Pancreas (tissue), 10 donors: ENCODE results near the gene EDRF1. TPM values are rescaled to one million over a fixed set of nuclear protein-coding genes. Genes with fewer than 3 reads are reported as not detected.

Source experiments
- ATAC-seq, 4 donors: fragments of 200-7000 bp; cut with Tn5 transposase; one replicate each; pipeline versions ENCODE4 v1.8.0 to v1.9.1; 2020; ENCODE audit warnings: mild to moderate bottlenecking in 4 of 4, moderate library complexity in 4 of 4
- DNase-seq, 6 donors: peaks; one replicate each; pipeline ENCODE4 v3.0.0-alpha.2; 2020
- FAIRE-seq: peaks from 2 replicates; lab custom pipeline; 2012; peaks lifted over from hg19 to GRCh38; lab: Jason Lieb, UNC
- H3K27ac ChIP-seq, 4 donors: fragments of 200-600 bp; sonication (generic); 1 replicate in 3 of 4; 2 replicates in 1 of 4; pipeline versions ENCODE4 v1.5.0 to v1.8.0; 2020
- H3K27me3 ChIP-seq, 4 donors: fragments of 200-600 bp; one replicate each; pipeline ENCODE4 v1.8.0; 2021
- H3K36me3 ChIP-seq, 3 donors: fragments of 200-600 bp; sonication (generic) in 1 of 3; one replicate each; pipeline versions ENCODE4 v1.5.0 to v1.8.0; 2020 to 2021
- H3K4me1 ChIP-seq, 3 donors: fragments of 200-600 bp; one replicate each; pipeline ENCODE4 v1.8.0; 2021
- H3K4me3 ChIP-seq, 4 donors: fragments of 200-600 bp; sonication (generic) in 2 of 4; one replicate each; pipeline versions ENCODE4 v1.5.0 to v1.8.0; 2020 to 2021
- H3K9me3 ChIP-seq, 4 donors: fragments of 200-600 bp; one replicate each; pipeline ENCODE4 v1.8.0; 2021
- WGBS, 2 donors: extraction: QIAGEN DNeasy Blood & Tissue Kit; methylation state at CpG; one replicate each; pipeline ENCODE4 v1.1.7; 2013; 5-methylcytosine and 5-hydroxymethylcytosine counted together
- intact Hi-C, 3 donors: fragments of 100-400 bp; cut with DNase I; formaldehyde crosslinking; loops; one replicate each; pipeline versions ENCODE4 v1.11.1 to v1.14.2; 2022
- polyA plus RNA-seq, 2 donors: library from polyadenylated mRNA; stranded (reverse); fragments of 200-250 nt; gene quantifications; one replicate each; pipeline ENCODE4 v1.2.3, GENCODE V29; 2013
- total RNA-seq, 6 donors: library from RNA; stranded (reverse); fragmentation: NEBNext Ultra II Directional in 4 of 6; extraction: Animal tissue kit (Norgen Biotek cat#: 25700) in 4 of 6; gene quantifications; one replicate each; pipeline versions ENCODE4 v1.2.1 to v1.2.4, GENCODE V29; 2021 to 2023
- TF ChIP-seq, protein P1 (sequence below), 4 donors: fragments of 200-600 bp; sonication (generic) in 3 of 4; IDR thresholded peaks; one replicate each; pipeline versions ENCODE4 v1.5.0 to v1.8.0; 2021; ENCODE audit warnings: antibody characterized with exemption in 4 of 4
- donor health status: healthy with polysubstance abuse.
- donor health status: DM: no; HTN: no; CAD: no; lungs with moderate emphysema.
- donor health status: DM: no; HTN: no; CAD: no.
- donor health status: control.
- donor health status: control.
- donor health status: Bipolar disorder and iron deficiency.
- donor health status: DM: yes; HTN: yes; CAD: no.
- donor health status: DM: no; HTN: no; CAD: no.
- donor health status: DM: no; HTN: no; CAD: no.
- donor health status: DM: yes; HTN: yes; CAD: no.

The EDRF1 gene
- total and polyA plus RNA-seq, 8 donors: 10.1 to 25.3 (median 17.7) TPM

DNA sequence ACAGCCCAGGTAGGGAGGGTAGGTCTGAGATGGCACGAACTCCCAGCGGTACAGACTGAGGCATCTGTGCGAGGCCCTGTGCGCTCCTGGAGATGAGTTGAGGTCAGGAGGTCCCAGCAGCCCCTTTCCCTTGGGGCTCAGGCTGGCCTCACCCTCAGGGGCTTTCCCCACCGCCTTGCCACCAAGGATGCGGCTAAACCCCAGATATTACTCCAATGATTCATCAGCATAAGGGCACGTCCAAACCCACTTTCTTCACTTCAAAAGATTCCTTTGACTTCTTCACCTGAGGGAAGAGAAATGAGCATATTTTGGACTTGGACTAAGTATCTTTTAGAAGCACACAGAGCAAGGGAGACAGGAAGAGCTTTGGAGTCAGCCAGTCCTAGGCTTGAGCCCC, 83.2 kb downstream of the EDRF1 start:
- ATAC-seq (no peak), FAIRE-seq (no peak), DNase-seq (no peak)
- Histone ChIP-seq H3K9me3 (no peaks in the 10 kb centered on the region), H3K36me3 (peaks cover 0 to 17% (median 3%) of the 10 kb centered on the region in 3 donors), H3K4me3 (no peak overlapping the region), H3K4me1 (peaks cover 7 to 12% (median 10%) of the 10 kb centered on the region in 3 donors), H3K27me3 (no peaks in the 10 kb centered on the region), H3K27ac (no peak overlapping the region)
- 96 to 97% methylated on average over 7 of the region's 7 CpGs for WGBS, 2 donors
- TF ChIP-seq, protein P1, sequence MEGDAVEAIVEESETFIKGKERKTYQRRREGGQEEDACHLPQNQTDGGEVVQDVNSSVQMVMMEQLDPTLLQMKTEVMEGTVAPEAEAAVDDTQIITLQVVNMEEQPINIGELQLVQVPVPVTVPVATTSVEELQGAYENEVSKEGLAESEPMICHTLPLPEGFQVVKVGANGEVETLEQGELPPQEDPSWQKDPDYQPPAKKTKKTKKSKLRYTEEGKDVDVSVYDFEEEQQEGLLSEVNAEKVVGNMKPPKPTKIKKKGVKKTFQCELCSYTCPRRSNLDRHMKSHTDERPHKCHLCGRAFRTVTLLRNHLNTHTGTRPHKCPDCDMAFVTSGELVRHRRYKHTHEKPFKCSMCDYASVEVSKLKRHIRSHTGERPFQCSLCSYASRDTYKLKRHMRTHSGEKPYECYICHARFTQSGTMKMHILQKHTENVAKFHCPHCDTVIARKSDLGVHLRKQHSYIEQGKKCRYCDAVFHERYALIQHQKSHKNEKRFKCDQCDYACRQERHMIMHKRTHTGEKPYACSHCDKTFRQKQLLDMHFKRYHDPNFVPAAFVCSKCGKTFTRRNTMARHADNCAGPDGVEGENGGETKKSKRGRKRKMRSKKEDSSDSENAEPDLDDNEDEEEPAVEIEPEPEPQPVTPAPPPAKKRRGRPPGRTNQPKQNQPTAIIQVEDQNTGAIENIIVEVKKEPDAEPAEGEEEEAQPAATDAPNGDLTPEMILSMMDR (IDR thresholded peaks at IDR 0.05): no peak
- intact Hi-C loops: no loop called here

DNA sequence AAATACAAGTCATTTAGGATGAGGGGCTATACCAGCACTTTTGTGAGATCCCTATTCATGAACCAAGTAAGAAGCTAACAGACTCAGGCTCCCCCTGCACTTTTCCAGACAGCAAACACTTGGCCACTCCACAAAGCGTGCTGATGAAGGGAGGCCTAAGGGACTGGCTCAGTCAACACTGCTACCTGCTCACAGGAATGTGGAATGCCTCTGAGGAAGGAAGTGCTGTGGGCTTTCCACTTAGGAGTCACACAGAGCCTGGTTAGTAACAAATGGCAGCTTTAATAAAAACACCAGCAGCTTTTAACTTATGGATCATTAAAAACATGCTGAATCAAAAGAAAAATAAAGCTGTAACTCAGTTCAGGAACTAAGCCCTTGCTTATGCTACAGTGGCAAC, 88.5 kb downstream of the EDRF1 start:
- peaks cover 0 to 17% (median 3%) of the 10 kb centered on the region in 3 donors for H3K36me3 ChIP-seq
- DNase-seq: no peak
- FAIRE-seq: no peak
- peaks cover 7 to 10% (median 10%) of the 10 kb centered on the region in 3 donors for H3K4me1 ChIP-seq
- no peaks in the 10 kb centered on the region for H3K9me3 ChIP-seq
- ATAC-seq: no peak
- H3K4me3 ChIP-seq: no peak overlapping the region
- no peaks in the 10 kb centered on the region for H3K27me3 ChIP-seq
- intact Hi-C loops: no loop called here
- WGBS, 2 donors: 89 to 100% methylated on average over 1 of the region's 1 CpG
- H3K27ac ChIP-seq: no peak overlapping the region
- TF ChIP-seq, protein P1 (IDR thresholded peaks at IDR 0.05): no peak

- TF ChIP-seq, protein P1 (IDR thresholded peaks at IDR 0.05): no peak
- DNase-seq (no peak), FAIRE-seq (no peak), ATAC-seq (no peak)
- WGBS, 2 donors: 91 to 100% methylated on average over 1 of the region's 1 CpG
- H3K9me3 ChIP-seq: no peaks in the 10 kb centered on the region
- intact Hi-C loops: no loop called here
- H3K27ac ChIP-seq: no peak overlapping the region
- H3K4me1 ChIP-seq: peaks cover 7 to 10% (median 10%) of the 10 kb centered on the region in 3 donors
- no peak overlapping the region for H3K4me3 ChIP-seq
- H3K27me3 ChIP-seq: no peaks in the 10 kb centered on the region
- H3K36me3 ChIP-seq: peaks cover 0 to 14% (median 0%) of the 10 kb centered on the region in 3 donors
Measured at GRCh38 chr10:125811251-125811650, 91.7 kb downstream of the EDRF1 start.

GRCh38 chr10:125812128-125812750, 92.7 kb downstream of the EDRF1 start:
- H3K9me3 ChIP-seq: no peaks in the 10 kb centered on the region
- H3K27ac ChIP-seq: no peak overlapping the region
- H3K27me3 ChIP-seq: no peaks in the 10 kb centered on the region
- TF ChIP-seq, protein P1 (IDR thresholded peaks at IDR 0.05): no peak
- ATAC-seq (peak in 2 of 4 donors; percentile 40 to 66), FAIRE-seq (no peak), DNase-seq (peak in 2 of 6 donors; percentile 27 to 38)
- peaks cover 7 to 10% (median 10%) of the 10 kb centered on the region in 3 donors for H3K4me1 ChIP-seq
- H3K4me3 ChIP-seq: no peak overlapping the region
- H3K36me3 ChIP-seq: peaks cover 0 to 8% (median 0%) of the 10 kb centered on the region in 3 donors
- intact Hi-C loops: no loop called here
- 48 to 55% methylated on average over 1 of the region's 1 CpG for WGBS, 2 donors

Other genes starting within 250 kb of the EDRF1 start
- not detected for gene TEX36, start 36.5 kb upstream of the EDRF1 start, total RNA-seq
- not detected for gene TEX36, start 36.5 kb upstream of the EDRF1 start, polyA plus RNA-seq
- gene MMP21, start 56.1 kb downstream of the EDRF1 start, total RNA-seq: under 1 TPM in 5 of 6 donors, not detected in 1; 0.12 to 0.22 (median 0.14) TPM
- gene MMP21, start 56.1 kb downstream of the EDRF1 start, polyA plus RNA-seq: under 1 TPM; 0.19 to 0.35 TPM
- gene UROS, start 103.5 kb downstream of the EDRF1 start, total RNA-seq: 10 to 100 TPM; 12.8 to 20.1 (median 18.1) TPM
- 10 to 100 TPM; 30.4 to 34.4 TPM for gene UROS, start 103.5 kb downstream of the EDRF1 start, polyA plus RNA-seq
- 10 to 100 TPM; 18.6 to 31.2 (median 25.3) TPM for gene BCCIP, start 103.8 kb downstream of the EDRF1 start, total RNA-seq
- gene BCCIP, start 103.8 kb downstream of the EDRF1 start, polyA plus RNA-seq: 10 to 100 TPM; 30.0 to 40.8 TPM
- gene DHX32, start 161.6 kb downstream of the EDRF1 start, total RNA-seq: 10 to 100 TPM; 17.2 to 33.1 (median 24.9) TPM
- 10 to 100 TPM; 16.9 to 18.6 TPM for gene DHX32, start 161.6 kb downstream of the EDRF1 start, polyA plus RNA-seq
- 1 to 10 TPM; 1.6 to 4.3 (median 2.3) TPM for gene FANK1, start 176.9 kb downstream of the EDRF1 start, total RNA-seq
- gene FANK1, start 176.9 kb downstream of the EDRF1 start, polyA plus RNA-seq: 10 to 100 TPM in 1 of 2 donors, 1 to 10 TPM in 1; 5.7 to 13.2 TPM